ENCODE measurements around the gene CLNK. TPM values are rescaled to one million over a fixed set of nuclear protein-coding genes. Genes with fewer than 3 reads are reported as not detected.

Gene CLNK
- total and polyA plus RNA-seq, 4 donors = under 0.01 to 0.01 (median under 0.01) TPM; not detected in 1

GRCh38 chr4:10732914-10733415 lies 48.4 kb upstream of the CLNK start (continued):
- no peak for TF ChIP-seq NR2F2 (IDR thresholded peaks at IDR 0.05)
- no peak for TF ChIP-seq HNF4G (IDR thresholded peaks at IDR 0.05)

GRCh38 chr4:10732235-10732913 lies 47.8 kb upstream of the CLNK start:
- DNase-seq (ENCODE audit: low spot score) = no peak
- WGBS = 39% methylated on average over 3 of the region's 3 CpGs
- Histone ChIP-seq H3K27me3 (ENCODE audit: control insufficient read depth in 4 of 4, insufficient read depth in 4 of 4, low read length in 3 of 4) (no peaks in the 10 kb centered on the region), H3K27ac (ENCODE audit: low read depth in 1 of 2, low read length in 2 of 2) (no peak overlapping the region), H3K4me1 (ENCODE audit: control insufficient read depth in 4 of 4, insufficient read depth in 4 of 4, low read length in 3 of 4) (no peaks in the 10 kb centered on the region), H3K9ac (ENCODE audit: low read depth in 1 of 2, low read length in 2 of 2) (no peak overlapping the region), H3K9me3 (ENCODE audit: control insufficient read depth in 4 of 4, low read length in 3 of 4) (no peaks in the 10 kb centered on the region), H3K4me3 (ENCODE audit: low read depth in 1 of 3, low read length in 3 of 3) (no peak overlapping the region), H3K36me3 (ENCODE audit: control insufficient read depth in 4 of 4, insufficient read depth in 3 of 4, low read depth in 1 of 4, low read length in 3 of 4) (no peaks in the 10 kb centered on the region)
- TF ChIP-seq MAX (IDR thresholded peaks at IDR 0.05) = no peak
- TF ChIP-seq RXRA (IDR thresholded peaks at IDR 0.05) = no peak
- TF ChIP-seq RAD21 (IDR thresholded peaks at IDR 0.05) = no peak

- no peak for DNase-seq (ENCODE audit: low spot score)
- no peaks in the 10 kb centered on the region for H3K36me3 ChIP-seq (ENCODE audit: control insufficient read depth in 4 of 4, insufficient read depth in 3 of 4, low read depth in 1 of 4, low read length in 3 of 4)
- no peaks in the 10 kb centered on the region for H3K4me1 ChIP-seq (ENCODE audit: control insufficient read depth in 4 of 4, insufficient read depth in 4 of 4, low read length in 3 of 4)
- WGBS = 68% methylated on average over 3 of the region's 3 CpGs
- H3K27ac ChIP-seq (ENCODE audit: low read depth in 1 of 2, low read length in 2 of 2) = no peak overlapping the region
- no peak overlapping the region for H3K9ac ChIP-seq (ENCODE audit: low read depth in 1 of 2, low read length in 2 of 2)
- TF ChIP-seq CTCF (IDR thresholded peaks at IDR 0.05; ENCODE audit: low read depth, low read length, missing input control) (no peak), JUND (IDR thresholded peaks at IDR 0.05) (no peak), ZBTB33 (IDR thresholded peaks at IDR 0.05) (no peak), RAD21 (IDR thresholded peaks at IDR 0.05) (no peak), GABPA (IDR thresholded peaks at IDR 0.05 in 1 of 2, conservative IDR thresholded peaks at IDR 0.05 in 1 of 2) (no peak), FOXA2 (IDR thresholded peaks at IDR 0.05) (no peak), HNF4G (IDR thresholded peaks at IDR 0.05) (no peak), MAX (IDR thresholded peaks at IDR 0.05) (no peak)
- H3K4me3 ChIP-seq (ENCODE audit: low read depth in 1 of 3, low read length in 3 of 3) = no peak overlapping the region
- no peaks in the 10 kb centered on the region for H3K9me3 ChIP-seq (ENCODE audit: control insufficient read depth in 4 of 4, low read length in 3 of 4)
- H3K27me3 ChIP-seq (ENCODE audit: control insufficient read depth in 4 of 4, insufficient read depth in 4 of 4, low read length in 3 of 4) = no peaks in the 10 kb centered on the region
Measured at GRCh38 chr4:10731690-10732089, 47.1 kb upstream of the CLNK start.

GRCh38 chr4:10731162-10731561 lies 46.6 kb upstream of the CLNK start:
- Histone ChIP-seq H3K27ac (ENCODE audit: low read depth in 1 of 2, low read length in 2 of 2) (no peak overlapping the region), H3K27me3 (ENCODE audit: control insufficient read depth in 4 of 4, insufficient read depth in 4 of 4, low read length in 3 of 4) (no peaks in the 10 kb centered on the region), H3K4me1 (ENCODE audit: control insufficient read depth in 4 of 4, insufficient read depth in 4 of 4, low read length in 3 of 4) (no peaks in the 10 kb centered on the region), H3K9me3 (ENCODE audit: control insufficient read depth in 4 of 4, low read length in 3 of 4) (no peaks in the 10 kb centered on the region), H3K4me3 (ENCODE audit: low read depth in 1 of 3, low read length in 3 of 3) (no peak overlapping the region), H3K9ac (ENCODE audit: low read depth in 1 of 2, low read length in 2 of 2) (no peak overlapping the region), H3K36me3 (ENCODE audit: control insufficient read depth in 4 of 4, insufficient read depth in 3 of 4, low read depth in 1 of 4, low read length in 3 of 4) (no peaks in the 10 kb centered on the region)
- WGBS = 77% methylated on average over 4 of the region's 4 CpGs
- no peak for DNase-seq (ENCODE audit: low spot score)
- no peak for TF ChIP-seq ATF3 (IDR thresholded peaks at IDR 0.05)
- TF ChIP-seq SP1 (IDR thresholded peaks at IDR 0.05) = no peak
- TF ChIP-seq FOXA1 (IDR thresholded peaks at IDR 0.05) = no peak
- TF ChIP-seq NR2F2 (IDR thresholded peaks at IDR 0.05) = no peak
- TF ChIP-seq MAX (IDR thresholded peaks at IDR 0.05) = no peak
- TF ChIP-seq YY1 (IDR thresholded peaks at IDR 0.05) = no peak
- TF ChIP-seq HNF4A (conservative IDR thresholded peaks at IDR 0.05) = no peak
- no peak for TF ChIP-seq JUND (IDR thresholded peaks at IDR 0.05)
- no peak for TF ChIP-seq ZBTB33 (IDR thresholded peaks at IDR 0.05)
